CD4-positive, alpha-beta T cell treated with Interleukin-12 subunit alpha and Interleukin-12 subunit beta, for 1 hour (primary cell): ENCODE data around the gene AQP2.

Experiments used
- DNase-seq: peaks from one replicate; pipeline ENCODE4 v3.0.0-alpha.2; 2020

The AQP2 gene

DNA sequence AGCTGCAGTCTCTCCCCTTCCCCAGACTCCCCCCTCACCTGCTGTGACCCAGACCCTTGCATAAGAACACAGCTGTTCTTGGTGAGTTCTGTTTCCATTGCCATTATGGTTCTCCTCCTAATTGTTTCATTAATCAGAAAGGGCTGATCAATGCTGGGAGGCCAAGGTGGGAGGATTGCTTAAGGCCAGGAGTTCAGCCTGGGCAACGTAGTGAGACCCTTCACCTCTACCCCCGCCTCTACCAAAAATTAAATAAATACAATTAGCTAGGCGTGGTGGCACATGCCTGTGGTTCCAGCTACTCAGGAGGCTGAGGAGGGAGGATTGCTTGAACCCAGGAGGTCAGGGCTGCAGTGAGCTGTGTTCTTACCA, 29.6 kb upstream of the AQP2 start:
- DNase-seq = no peak

DNA sequence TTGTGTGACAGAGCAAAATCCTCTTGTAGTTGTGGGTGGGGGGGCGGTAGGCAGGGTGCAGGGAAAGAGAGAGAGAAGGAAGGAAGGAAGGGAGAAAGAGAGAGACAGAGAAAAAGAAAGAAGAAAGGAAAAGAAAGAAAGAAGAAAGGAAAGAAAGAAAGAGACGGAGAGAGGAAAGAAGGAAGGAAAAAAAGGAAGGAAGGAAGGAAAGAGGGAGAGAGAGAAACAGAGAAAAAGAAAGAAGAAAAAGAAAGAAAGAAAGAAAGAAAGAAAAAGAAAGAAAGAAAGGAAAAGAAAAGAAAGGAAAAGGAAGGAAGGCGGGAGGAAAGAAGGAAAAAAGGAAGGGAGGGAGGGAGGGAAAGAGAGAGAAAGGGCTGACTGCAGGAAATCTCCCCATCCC, 29.2 kb upstream of the AQP2 start:
- no peak for DNase-seq

DNA sequence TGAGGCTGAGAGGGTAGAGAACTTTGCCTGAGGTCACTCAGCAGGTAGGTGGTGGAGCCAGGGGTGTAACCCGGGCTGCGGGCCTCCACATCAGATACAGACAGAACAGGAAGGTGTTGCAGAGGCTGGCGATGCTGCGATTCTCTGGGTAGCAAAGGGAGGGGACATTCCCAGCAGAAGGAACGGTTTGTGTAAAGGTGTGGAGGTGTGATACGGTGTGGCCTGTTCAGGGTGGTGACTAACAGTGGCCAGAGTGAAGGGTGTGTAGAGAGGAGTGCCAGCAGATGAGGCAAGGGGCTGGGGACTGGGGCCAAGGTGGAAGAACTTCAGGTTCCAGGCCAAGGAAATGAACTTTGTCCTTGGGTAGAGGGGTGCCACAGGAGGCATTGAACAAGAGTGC, 28.6 kb upstream of the AQP2 start:
- DNase-seq = no peak

DNA sequence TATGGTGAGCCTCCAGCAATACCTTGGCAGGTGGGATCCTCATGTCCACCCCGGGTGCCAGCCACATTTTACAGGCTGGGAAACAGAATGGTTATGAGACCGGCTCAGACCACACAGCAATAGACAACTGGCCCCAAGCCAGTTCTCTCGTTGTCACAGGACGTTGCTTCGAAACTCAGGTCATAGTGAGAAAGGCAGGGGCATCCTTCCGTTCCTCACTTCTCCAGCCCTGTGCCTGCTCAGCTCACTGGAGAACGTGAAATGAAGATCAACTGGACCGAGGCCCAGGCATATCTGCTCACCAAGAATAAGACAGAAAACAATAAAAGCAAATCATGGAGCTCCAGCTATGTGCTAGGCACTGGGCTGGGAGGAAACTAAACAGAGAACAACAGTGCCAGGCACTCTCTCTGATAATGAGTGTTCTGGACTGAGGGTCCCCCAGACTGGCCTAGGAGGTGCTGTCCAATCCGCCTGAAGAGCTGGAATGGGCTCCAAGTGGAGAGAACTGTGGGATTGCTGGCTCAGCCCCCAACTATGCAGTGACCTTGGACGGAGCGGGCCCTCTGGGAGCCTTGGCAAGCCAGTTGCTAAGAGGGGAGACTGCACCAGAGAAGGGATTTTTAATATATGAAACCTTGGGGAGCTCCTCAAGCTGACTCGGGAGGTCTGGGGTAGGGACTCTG, 28.0 kb upstream of the AQP2 start:
- DNase-seq = no peak

DNA sequence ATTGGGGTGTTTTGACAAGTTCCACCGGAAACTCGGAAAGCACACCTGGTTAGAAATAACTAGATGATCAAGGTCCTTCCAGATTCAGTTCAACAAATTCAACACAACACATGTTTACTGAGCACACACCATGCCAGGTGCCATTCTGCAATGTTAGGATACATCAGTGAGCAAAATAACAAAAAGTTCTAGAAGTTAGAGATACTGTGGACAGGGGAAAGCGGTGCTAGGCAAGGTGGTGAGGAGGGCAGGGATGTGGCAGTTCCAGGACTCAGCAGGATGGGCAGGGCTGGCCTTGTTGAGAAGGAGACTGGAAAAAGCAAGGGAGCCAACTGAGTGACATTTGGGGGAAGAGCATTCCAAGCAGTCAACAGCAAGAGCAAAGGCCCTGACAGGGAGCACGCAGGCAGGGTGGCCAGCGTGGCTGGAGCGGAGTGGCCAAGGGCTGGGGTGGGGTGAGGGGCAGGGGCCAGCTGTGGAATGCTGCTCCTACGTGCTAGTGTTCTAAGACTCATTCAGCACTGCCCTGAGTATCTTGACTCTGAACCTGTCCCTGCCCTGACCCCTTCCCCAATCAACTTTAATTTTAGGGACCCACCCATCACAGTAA, 27.4 kb upstream of the AQP2 start:
- no peak for DNase-seq

DNA sequence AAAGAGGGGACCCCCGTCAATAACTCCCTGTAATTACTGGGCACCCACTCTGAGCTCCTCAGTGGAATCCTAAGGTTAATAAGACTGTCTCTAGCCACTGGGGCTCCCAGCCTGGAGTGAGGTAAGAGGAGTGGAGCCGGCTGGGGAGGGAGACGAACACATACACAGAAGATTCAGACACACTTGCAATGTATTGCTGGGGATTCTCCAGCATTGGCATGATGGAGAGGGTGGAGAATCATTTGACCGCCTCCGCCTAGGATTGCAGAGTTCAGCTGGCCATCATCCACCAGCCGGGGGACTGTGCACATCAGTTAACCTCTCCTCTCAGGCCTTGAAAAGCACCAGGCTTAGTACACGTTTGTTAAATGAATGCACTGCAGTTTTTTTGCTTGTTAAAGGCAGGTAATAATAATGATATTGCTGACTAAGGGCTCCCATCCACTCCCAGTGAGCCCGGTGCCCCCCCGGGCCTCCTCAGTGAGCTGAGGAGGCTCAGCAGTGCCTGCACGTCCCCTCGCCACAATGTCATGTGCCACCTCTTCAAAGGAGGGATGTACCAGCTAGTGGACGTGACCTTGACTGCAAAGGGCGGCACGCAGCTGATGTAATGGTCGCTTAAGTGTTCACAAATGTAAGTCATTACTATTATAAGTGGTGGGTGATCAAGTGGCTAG, 26.5 kb upstream of the AQP2 start:
- DNase-seq = no peak

DNA sequence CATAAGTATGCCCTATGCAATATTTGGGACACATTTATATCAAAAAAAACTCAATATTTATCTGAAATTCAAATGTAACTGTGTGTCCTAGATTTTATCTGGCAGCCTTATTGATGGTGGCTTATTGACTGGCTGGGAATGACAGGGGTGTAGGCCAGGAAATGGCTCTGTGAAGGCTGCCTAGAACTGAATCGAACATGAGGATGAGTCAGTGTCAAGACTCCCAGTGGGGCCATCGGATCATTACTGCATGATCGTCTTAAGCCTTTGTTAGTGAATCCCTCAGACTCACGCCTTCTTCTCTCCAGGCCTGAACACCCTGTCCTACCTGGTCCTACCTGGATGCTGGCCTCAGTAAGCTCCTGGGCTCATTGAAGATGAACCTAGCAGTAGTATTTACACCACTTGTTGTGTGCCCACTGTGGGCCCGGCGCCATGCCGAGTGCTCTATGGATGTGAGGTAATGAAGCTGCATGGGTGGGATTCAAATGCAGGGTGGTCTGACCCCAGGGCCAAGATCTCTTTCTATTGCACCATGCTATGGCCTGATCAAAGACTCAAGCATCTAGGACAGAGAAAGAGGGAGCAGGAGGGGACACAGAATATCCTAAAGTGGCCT, 25.8 kb upstream of the AQP2 start:
- no peak for DNase-seq

DNA sequence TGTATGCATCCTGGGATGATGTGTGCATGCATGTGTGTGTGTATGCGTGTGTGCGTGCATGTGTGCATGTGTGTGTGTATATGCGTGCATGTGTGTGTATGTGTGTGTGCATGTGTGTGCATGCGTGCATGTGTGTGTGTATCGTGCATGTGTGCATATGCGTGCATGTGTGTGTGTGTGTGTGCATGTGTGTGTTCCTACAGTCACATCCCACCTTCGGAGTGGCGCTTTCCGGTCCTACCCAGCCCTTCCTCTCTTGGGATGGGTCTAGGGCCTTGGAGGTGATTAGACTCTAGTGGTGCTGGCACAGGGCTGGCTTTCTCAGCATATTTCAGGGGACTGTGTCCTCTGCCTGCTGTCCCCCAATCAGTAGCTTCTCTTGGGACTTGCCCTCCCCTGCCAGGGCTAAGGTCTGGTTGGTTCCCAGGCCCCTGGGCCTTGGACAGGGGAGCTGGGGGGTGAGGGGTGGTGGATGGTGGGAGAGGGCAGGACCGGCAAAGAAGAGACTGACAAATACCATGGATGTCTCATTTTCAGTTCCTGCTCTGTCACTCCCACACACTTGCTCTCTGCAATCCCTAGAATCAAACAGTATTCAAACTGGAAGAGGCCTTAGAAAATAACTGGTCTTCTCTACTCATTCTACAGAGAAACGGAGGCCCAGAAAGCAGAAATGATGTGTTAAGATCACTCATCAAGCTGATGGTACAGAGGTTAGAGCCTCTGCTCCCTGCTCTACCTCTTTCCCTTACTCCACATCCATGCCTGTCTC, 24.9 kb upstream of the AQP2 start:
- DNase-seq = no peak

DNA sequence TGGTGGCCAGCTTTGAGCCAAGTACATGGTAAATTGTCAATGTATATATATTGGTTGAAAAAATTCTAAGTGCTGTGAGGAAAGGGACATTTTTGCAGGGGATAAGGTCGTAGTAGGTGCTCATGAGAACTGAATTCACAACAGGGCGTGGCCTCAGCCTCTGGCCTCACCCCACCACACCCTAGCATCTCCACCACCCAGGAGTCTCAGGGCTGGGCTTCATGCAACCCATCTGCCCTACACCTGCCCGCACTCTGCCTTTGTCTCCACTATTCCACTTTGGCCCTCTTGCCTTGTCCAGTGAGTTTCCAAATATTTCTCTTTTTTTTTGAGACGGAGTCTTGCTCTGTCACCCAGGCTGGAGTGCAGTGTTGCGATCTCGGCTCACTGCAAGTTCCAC, 22.1 kb upstream of the AQP2 start:
- no peak for DNase-seq

DNA sequence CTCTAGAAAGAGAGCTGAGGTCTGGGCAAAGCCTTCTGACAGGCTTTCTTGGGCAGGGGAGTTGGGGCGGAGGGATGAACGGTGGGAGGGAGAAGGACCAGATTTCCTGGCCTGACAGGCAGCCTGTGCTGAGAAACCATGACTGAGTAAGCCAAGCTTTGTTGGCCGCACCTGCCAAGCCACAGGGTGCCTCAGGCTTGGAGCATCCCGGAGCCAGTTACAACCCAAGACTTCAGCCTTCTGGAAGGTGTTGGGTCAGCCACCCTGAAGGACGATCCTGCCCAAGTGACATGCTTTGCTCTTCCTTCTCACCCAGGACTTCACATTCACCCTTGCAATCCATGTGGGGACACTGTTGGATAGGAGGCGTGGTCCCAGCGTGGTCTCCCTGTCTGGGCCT, 21.0 kb upstream of the AQP2 start:
- no peak for DNase-seq

DNA sequence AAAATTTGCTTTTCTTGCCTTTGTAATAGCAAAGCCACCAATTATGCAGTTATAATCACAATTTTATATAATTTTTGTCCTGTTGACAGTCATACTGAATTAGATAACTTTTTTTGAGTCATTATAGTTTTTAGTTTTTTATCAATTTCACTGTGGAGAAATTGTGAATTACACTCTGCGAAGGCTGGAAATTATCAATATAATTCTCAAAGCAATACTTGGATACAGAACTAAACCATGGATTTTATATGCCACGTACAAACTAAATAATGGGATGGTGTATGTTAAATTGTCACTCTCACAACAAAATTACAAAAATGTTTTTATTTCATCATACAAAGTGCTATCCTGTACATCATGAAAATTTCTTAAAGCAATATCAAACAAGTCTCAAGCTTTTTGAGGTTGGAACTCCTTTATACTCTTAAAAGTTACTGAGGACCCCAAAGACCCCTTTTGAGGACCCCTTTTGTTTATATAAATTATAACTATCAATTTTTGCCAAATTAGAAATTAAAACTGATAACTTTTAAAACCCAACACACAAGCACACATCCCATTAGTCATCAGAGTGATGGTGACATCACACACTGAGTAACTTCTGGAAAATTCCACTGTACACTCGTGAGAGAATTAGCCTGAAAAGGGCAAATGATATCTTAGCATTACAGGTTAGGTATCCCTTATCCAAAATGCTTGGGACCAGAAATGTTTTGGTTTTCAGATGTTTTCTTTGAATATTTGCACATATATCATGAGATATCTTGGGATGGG, 19.8 kb upstream of the AQP2 start:
- DNase-seq = no peak

DNA sequence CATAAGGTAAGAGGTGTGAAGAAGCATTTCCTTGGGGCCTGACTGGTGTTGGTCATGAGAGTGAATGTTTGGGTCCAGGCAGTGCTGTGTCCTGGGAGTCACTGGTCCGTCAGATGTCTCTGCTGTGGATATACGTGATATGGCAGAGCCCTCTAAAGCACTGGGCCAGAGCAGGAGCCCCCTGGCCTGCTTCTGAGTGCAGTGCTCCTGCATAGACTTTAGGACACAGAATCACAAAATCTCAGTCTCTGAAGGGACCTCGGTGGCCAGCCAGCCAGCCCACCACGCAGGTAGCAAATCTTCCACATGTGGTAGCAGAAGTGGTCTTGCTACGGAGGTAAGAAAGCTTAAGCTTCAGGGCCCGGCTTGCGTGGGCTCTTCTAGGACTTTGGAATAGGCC, 18.5 kb upstream of the AQP2 start:
- no peak for DNase-seq

DNA sequence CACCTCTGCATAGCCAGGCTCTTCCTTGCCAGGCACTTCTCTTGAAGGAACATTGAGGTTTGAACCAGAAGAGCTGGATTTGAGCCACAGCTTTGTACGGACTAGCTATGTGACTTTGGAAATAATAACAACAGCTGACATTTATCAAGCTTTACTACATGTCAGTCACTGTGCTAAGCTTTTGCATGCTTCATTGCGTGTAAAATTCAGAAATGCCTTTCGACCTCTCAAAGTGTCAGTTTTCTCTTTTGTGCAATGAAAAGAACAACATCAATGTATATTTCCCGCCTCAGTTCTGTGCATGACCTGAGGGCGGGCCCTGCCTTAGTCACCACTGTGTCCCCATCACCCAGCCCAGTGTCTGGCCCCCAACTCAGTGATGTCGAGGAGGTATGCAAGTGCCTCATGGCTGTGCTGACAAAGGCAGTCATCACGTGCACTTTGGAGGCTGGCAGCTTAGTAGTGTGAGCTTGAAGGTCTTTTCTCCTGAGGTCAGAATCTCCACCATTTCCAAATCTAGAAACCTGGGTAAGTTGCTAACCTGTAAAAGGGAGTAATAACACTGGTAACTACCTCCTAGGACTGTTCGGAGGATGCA, 17.9 kb upstream of the AQP2 start:
- no peak for DNase-seq

DNA sequence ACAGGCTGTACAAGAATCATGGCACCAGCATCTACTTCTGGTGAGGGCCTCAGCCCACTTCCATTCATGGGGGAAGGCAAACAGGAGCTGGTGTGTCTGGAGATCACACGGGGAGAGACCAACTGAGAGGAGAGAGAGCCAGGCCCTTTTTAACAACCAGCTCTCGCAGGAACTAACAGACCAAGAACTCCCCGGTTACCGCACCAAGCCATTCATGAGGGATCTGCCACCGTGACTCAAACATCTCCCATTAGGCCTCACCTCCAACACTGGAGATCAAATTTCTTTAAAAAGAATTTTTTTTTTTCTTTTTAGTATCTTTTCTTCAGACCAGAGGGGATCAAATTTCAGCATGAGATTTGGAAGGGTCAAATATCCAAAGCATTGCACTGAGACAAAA, 16.7 kb upstream of the AQP2 start:
- no peak for DNase-seq

DNA sequence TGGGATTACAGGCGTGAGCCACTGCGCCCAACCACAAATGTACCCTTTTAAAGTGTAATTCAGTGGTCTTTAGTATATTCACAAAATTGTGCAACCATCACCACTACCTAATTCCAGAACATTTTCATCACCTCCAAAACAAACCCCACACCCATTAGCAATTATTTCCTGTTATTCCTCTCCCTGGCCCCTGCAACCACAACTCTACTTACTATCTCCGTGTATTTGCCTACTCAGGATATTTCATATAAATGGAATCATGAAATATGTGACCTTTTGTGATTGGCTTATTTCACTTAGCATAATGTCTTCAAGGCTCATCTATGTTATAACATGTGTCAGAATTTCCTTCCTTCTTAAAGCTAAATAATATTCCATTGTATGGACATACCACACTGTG, 16.0 kb upstream of the AQP2 start:
- DNase-seq = no peak

DNA sequence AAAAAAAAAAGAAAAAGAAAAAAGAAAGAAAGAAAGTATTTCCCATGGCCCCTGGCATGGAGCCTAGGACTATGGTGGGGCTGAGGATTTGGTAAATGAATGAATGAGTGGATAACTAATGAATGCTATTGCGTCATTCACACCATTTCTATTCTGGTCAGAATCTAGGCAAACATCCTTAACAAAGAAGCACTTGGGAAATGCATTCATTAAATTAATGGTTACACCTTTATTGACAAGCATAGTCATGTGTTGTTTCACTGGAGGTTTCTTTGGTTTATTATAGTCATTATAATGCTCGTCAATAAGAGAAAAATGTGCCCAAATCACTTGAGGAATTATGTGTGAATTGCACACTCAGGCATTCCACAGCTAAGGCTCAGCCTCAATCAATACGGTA, 13.6 kb upstream of the AQP2 start:
- DNase-seq = no peak

DNA sequence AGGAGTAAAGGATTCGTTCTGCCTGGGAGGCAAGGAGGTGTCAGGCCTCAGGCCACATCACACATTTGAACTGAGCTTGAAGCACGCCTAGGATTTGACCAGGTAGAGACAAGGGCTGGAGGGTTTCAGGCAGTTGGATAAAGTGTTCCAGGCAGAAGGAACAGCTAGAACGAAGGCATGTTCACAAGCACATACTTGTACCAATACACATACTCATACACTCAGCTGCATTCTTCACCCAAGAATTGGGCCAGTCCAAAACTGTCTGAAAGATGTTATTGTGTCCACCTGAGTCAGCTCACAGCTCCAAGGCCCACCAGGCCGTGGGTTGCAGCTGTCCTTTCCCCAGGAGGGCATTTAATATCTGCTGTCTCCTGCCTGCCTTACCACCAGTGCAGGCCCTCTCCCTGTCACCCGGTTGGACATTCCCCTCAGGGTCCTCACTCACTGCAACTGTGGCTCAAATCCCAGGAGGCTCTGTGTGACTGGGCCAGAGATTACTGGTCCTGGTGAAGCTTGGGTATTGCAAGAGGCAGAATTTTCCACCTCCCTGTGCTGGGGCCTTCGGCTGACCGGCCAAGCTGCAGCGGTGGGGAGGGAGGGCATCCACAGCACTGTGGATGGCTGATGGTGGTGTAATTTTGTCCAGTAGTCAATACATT, 12.8 kb upstream of the AQP2 start:
- no peak for DNase-seq

DNA sequence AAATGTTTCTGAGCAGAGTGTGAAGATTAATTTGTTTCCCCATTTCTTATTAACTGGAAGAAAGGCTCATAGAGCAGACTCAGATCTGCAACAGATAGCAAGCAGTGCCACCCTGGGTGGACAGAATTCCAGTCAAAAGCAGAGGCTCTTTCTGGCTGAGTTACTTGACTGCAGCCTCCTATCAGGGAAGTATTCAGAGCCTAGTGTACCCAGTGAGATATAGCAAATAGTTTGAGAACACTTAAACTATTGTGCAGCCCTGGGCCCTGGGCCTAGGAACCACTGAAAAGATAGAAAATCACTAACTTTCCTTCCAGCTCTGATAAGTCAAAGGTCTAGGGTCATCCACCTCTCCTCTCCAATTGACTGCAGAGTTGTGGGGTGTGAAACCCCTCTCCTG, 11.2 kb upstream of the AQP2 start:
- DNase-seq = no peak

DNA sequence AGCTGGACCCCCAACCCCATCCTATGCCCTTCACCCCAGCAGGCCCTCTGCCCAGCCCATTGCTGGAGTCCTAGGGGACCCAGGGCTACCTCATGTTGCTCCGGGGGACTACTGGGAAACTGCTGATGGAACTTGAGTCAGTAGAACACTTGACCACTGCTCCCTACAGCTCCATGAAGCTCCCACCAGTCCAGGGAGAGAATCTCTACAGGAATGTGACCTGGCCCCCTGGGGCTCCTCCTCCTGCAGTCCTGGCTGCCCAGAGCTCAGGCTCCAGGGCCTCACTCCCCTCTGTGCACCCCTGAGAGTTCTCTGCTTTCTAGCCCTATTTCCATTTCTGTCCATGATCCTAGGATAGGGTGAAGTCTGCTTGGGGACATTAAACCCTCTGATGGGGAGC, 10.8 kb upstream of the AQP2 start:
- no peak for DNase-seq

DNA sequence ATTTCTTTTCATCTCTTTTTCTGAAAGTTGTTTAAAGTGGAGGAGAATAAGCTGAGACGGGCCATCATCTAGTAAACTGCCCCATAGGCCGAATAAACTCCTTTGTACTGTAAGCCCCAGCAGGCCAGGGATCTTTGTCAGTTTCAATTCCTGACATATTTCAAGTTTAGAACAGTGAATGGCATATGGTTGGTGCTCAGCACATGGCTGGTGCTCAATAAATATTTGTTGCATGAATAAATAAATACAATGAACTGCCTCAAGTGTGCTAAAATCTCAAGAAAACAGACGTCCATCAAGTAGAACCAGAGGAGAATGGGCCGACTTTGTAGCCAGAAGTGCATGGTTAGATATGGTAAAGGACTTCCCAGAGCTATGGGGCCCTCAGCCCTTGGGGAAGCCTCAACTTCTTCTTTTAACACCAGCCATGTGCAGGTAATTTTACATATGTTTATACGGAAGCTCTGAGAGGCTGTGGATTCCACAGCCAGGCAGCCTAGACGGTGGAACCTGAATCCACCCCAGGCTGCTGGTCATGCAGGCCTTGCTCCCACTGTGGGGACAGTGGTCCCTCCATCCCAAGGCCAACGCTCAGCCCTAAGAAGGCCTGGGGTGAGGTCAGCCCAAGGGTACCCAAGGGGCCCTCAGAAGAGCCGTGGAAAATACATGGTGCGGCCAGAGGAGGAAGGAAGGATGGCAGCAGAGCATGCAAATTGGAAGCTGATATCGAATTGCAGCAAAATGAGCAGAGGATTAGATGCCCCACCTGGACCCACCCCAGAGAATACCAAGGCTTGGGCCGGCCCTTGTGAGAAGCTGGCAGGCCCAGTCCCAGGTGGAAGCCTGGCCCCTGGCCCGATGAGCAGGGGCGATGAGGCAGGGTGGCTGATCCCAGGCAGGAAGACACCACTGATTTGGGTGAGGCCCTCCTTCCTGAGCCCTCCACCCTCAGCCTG, 8.7 kb upstream of the AQP2 start:
- DNase-seq = no peak

DNA sequence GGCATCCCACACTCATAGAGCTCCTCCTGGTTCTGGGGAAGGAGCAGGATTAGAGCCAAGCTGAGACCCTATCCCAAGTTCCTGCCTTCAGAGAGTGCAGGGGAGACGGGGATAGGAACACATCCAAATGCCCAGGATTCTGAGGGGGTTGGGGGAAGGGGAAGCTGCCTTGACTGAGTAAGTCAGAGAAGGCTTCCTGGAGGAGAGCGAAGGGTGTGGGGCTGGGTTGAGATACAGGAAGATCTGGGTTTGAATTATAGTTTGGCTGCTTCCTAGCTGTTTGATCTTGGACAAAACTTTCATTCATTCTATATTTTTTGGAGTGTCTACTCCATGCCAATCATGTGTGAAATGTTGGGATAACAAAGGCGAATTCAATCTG, 8.0 kb upstream of the AQP2 start:
- DNase-seq = no peak
